Measurements from ENCODE around the gene ATOSB. TPM values are rescaled to one million over a fixed set of nuclear protein-coding genes. Genes with fewer than 3 reads are reported as not detected.

Gene ATOSB
- total and polyA plus RNA-seq, 8 donors = 2.5 to 7.8 (median 4.2) TPM

GRCh38 chr9:35112257-35113020 is 3.2 kb downstream of the ATOSB start:
- peak overlapping the region in 1 of 4 donors; percentile 77 for H3K4me3 ChIP-seq
- DNase-seq = no peak
- no peaks in the 10 kb centered on the region for H3K27me3 ChIP-seq
- 83 to 84% methylated on average over 3 of the region's 3 CpGs for WGBS, 2 donors
- peaks cover 0 to 31% (median 15%) of the 10 kb centered on the region in 3 donors for H3K4me1 ChIP-seq
- ATAC-seq = no peak
- TF ChIP-seq CTCF (IDR thresholded peaks at IDR 0.05) = no peak
- H3K36me3 ChIP-seq = peaks cover 0 to 9% (median 0%) of the 10 kb centered on the region in 3 donors
- no peaks in the 10 kb centered on the region for H3K9me3 ChIP-seq
- intact Hi-C loops (cut with DNase I) = no loop called here
- FAIRE-seq = no peak
- peak overlapping the region in 3 of 4 donors; percentile 3 to 70 (median 61) for H3K27ac ChIP-seq

GRCh38 chr9:35111001-35111933 is 4.4 kb downstream of the ATOSB start:
- no peak for FAIRE-seq
- WGBS, 2 donors = 1% methylated on average over 54 to 57 of the region's 57 CpGs

GRCh38 chr9:35110327-35110761 is 5.3 kb downstream of the ATOSB start:
- no peaks in the 10 kb centered on the region for H3K27me3 ChIP-seq
- peak overlapping the region in 1 of 4 donors; percentile 77 for H3K4me3 ChIP-seq
- intact Hi-C loops (cut with DNase I) = no loop called here
- ATAC-seq = no peak
- H3K36me3 ChIP-seq = peaks cover 0 to 9% (median 0%) of the 10 kb centered on the region in 3 donors
- peak overlapping the region in 1 of 4 donors; percentile 72 for H3K27ac ChIP-seq
- WGBS, 2 donors = 29 to 43% methylated on average over 3 of the region's 3 CpGs
- FAIRE-seq = no peak
- DNase-seq = peak in 2 of 6 donors; percentile 48 to 55
- TF ChIP-seq CTCF (IDR thresholded peaks at IDR 0.05) = no peak
- no peaks in the 10 kb centered on the region for H3K9me3 ChIP-seq
- H3K4me1 ChIP-seq = peaks cover 0 to 27% (median 15%) of the 10 kb centered on the region in 3 donors

More at GRCh38 chr9:35111001-35111933, 4.4 kb downstream of the ATOSB start:
- Histone ChIP-seq H3K27me3 (no peaks in the 10 kb centered on the region), H3K9me3 (no peaks in the 10 kb centered on the region), H3K4me3 (peak overlapping the region; percentile 53 to 77 (median 64)), H3K4me1 (peaks cover 0 to 27% (median 15%) of the 10 kb centered on the region in 3 donors), H3K36me3 (peaks cover 0 to 9% (median 0%) of the 10 kb centered on the region in 3 donors), H3K27ac (peak overlapping the region; percentile 47 to 72 (median 60))
- TF ChIP-seq CTCF (IDR thresholded peaks at IDR 0.05) = no peak
- intact Hi-C loops (cut with DNase I) = no loop called here
- ATAC-seq (peak; percentile 72 to 84 (median 78)), DNase-seq (peak; percentile 98 to 99 (median 98))

GRCh38 chr9:35108946-35109575 is 6.6 kb downstream of the ATOSB start:
- no peak overlapping the region for H3K27ac ChIP-seq
- 56 to 73% methylated on average over 7 to 8 of the region's 8 CpGs for WGBS, 2 donors
- H3K27me3 ChIP-seq = no peaks in the 10 kb centered on the region
- no peak overlapping the region for H3K4me3 ChIP-seq
- TF ChIP-seq CTCF (IDR thresholded peaks at IDR 0.05) = no peak
- ATAC-seq (no peak), DNase-seq (peak in 1 of 6 donors; percentile 8), FAIRE-seq (no peak)
- H3K36me3 ChIP-seq = peaks cover 0 to 9% (median 0%) of the 10 kb centered on the region in 3 donors
- intact Hi-C loops (cut with DNase I) = no loop called here
- peaks cover 0 to 18% (median 8%) of the 10 kb centered on the region in 3 donors for H3K4me1 ChIP-seq
- no peaks in the 10 kb centered on the region for H3K9me3 ChIP-seq
